K562 (cell line): Measurements from ENCODE around the gene VSX2. TPM values are rescaled to one million over a fixed set of nuclear protein-coding genes. Genes with fewer than 3 reads are reported as not detected.

Experiments
- HDAC3 ChIP-seq: fragments of 450-650 bp; IDR thresholded peaks from 2 replicates; pipeline ENCODE4 v1.6.1; 2018; ENCODE audit warnings: borderline replicate concordance, mild to moderate bottlenecking, moderate library complexity; ENCODE audit not compliant: partially characterized antibody
- NELFE ChIP-seq: IDR thresholded peaks from 2 replicates; pipeline ENCODE4 v1.6.1; 2011; ENCODE audit warnings: mild to moderate bottlenecking; ENCODE audit not compliant: insufficient read depth, insufficient read length
- polyA plus RNA-seq, 8 experiments: library from polyadenylated mRNA; depleted of rRNA in 4 of 8; stranded (reverse) in 5 of 8; unstranded in 3 of 8; fragments of >200 nt; fragmentation: Nextera tagmentation in 2 of 8; fragmentation: Illumina TruSeq in 1 of 8; extraction: Ambion mirVana in 2 of 8; extraction: Trizol in 1 of 8; gene quantifications; 2 replicates each; pipeline versions ENCODE4 v1.2.1 to v1.2.3, GENCODE V29; 2011 to 2014; ENCODE audit warnings: inconsistent platforms in 1 of 8, missing spikeins in 1 of 8
- total RNA-seq, 7 experiments: library from RNA; depleted of rRNA in 6 of 7; stranded (reverse); fragments of >200 nt in 6 of 7; fragmentation: Illumina TruSeq in 2 of 7; extraction: Trizol in 2 of 7; gene quantifications; 2 replicates each; pipeline versions ENCODE4 v1.2.1 to v1.2.3, GENCODE V29; 2011 to 2021; ENCODE audit warnings: low replicate concordance in 1 of 7
- TF ChIP-seq, protein P1 (sequence below), 2 experiments: fragments of 450-650 bp; formaldehyde crosslinking in 1 of 2; IDR thresholded peaks; 2 replicates each; pipeline versions ENCODE4 v1.4.0 to v1.6.1; 2014 to 2020; ENCODE audit warnings: mild to moderate bottlenecking in 2 of 2, borderline replicate concordance in 1 of 2, low read depth in 1 of 2

Gene VSX2
- total and polyA plus RNA-seq, 9 of the 15 experiments (the other 6 are each of a cell fraction or from before 2014, with no cell fraction given) = 0.04 TPM; not detected in 8

DNA sequence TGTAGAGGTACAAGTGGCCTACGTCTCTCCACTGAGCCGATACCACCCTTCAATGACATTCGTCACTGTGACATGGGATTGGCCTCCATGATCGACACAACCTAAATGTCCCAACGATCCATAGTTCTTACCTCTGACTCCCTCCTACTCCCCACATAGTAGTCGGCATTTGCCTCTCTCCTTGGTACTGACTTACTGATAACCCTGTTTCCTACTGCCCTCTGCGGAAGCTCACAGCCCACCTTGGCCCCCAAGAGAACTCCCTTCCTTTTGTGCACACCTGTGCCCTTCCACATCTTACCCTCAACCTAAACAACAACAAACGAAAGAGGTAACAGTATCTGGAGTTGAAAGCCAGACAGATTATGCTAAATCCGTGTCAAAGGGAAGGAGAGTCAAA lies 23.9 kb downstream of the VSX2 start (continued):
- TF ChIP-seq, protein P1, sequence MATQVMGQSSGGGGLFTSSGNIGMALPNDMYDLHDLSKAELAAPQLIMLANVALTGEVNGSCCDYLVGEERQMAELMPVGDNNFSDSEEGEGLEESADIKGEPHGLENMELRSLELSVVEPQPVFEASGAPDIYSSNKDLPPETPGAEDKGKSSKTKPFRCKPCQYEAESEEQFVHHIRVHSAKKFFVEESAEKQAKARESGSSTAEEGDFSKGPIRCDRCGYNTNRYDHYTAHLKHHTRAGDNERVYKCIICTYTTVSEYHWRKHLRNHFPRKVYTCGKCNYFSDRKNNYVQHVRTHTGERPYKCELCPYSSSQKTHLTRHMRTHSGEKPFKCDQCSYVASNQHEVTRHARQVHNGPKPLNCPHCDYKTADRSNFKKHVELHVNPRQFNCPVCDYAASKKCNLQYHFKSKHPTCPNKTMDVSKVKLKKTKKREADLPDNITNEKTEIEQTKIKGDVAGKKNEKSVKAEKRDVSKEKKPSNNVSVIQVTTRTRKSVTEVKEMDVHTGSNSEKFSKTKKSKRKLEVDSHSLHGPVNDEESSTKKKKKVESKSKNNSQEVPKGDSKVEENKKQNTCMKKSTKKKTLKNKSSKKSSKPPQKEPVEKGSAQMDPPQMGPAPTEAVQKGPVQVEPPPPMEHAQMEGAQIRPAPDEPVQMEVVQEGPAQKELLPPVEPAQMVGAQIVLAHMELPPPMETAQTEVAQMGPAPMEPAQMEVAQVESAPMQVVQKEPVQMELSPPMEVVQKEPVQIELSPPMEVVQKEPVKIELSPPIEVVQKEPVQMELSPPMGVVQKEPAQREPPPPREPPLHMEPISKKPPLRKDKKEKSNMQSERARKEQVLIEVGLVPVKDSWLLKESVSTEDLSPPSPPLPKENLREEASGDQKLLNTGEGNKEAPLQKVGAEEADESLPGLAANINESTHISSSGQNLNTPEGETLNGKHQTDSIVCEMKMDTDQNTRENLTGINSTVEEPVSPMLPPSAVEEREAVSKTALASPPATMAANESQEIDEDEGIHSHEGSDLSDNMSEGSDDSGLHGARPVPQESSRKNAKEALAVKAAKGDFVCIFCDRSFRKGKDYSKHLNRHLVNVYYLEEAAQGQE (IDR thresholded peaks at IDR 0.05; ENCODE audit: borderline replicate concordance) = peak; percentile 79
- TF ChIP-seq, protein P1 (CRISPR knock-in tag; IDR thresholded peaks at IDR 0.05; ENCODE audit: low read depth) = no peak
- TF ChIP-seq NELFE (no peak), HDAC3 (no peak)
